AG09319 (cell line): ENCODE data around the gene SLC22A14.

Experiments used
- DNase-seq: peaks from one replicate; pipeline ENCODE4 v3.0.0-alpha.2; 2010; ENCODE audit warnings: low read depth; ENCODE audit errors: extremely low read depth
- CTCF ChIP-seq: IDR thresholded peaks from 2 replicates; pipeline ENCODE4 v1.5.1; 2011; ENCODE audit warnings: low read depth, mild to moderate bottlenecking, inconsistent platforms, low read length, moderate library complexity

Gene SLC22A14

GRCh38 chr3:38250198-38250597 lies 31.9 kb upstream of the SLC22A14 start:
- no peak for DNase-seq
- no peak for TF ChIP-seq CTCF

- DNase-seq, result no peak
- TF ChIP-seq CTCF, result no peak
These were observed 30.9 kb upstream of the SLC22A14 start for GRCh38 chr3:38251197-38251596.

GRCh38 chr3:38253704-38254103 lies 28.4 kb upstream of the SLC22A14 start:
- TF ChIP-seq CTCF, result no peak
- no peak for DNase-seq

- DNase-seq, result no peak
- TF ChIP-seq CTCF, result no peak
These were observed 27.2 kb upstream of the SLC22A14 start for GRCh38 chr3:38254872-38255271.

GRCh38 chr3:38255627-38256026 lies 26.5 kb upstream of the SLC22A14 start:
- DNase-seq, result peak; percentile 5
- TF ChIP-seq CTCF, result no peak

GRCh38 chr3:38257583-38257982 lies 24.5 kb upstream of the SLC22A14 start:
- no peak for DNase-seq
- TF ChIP-seq CTCF, result no peak

- no peak for TF ChIP-seq CTCF
These were observed 21.6 kb upstream of the SLC22A14 start for GRCh38 chr3:38260474-38260873.

More at GRCh38 chr3:38260474-38260873, 21.6 kb upstream of the SLC22A14 start:
- no peak for DNase-seq
